Measurements from ENCODE around the gene ARHGAP15.

The ARHGAP15 gene

GRCh38 chr2:143577489-143577888, 448.3 kb downstream of the ARHGAP15 start:
- H3K4me3 ChIP-seq (ENCODE audit: low read depth, low read length), result no peak overlapping the region
- TF ChIP-seq, protein P1, sequence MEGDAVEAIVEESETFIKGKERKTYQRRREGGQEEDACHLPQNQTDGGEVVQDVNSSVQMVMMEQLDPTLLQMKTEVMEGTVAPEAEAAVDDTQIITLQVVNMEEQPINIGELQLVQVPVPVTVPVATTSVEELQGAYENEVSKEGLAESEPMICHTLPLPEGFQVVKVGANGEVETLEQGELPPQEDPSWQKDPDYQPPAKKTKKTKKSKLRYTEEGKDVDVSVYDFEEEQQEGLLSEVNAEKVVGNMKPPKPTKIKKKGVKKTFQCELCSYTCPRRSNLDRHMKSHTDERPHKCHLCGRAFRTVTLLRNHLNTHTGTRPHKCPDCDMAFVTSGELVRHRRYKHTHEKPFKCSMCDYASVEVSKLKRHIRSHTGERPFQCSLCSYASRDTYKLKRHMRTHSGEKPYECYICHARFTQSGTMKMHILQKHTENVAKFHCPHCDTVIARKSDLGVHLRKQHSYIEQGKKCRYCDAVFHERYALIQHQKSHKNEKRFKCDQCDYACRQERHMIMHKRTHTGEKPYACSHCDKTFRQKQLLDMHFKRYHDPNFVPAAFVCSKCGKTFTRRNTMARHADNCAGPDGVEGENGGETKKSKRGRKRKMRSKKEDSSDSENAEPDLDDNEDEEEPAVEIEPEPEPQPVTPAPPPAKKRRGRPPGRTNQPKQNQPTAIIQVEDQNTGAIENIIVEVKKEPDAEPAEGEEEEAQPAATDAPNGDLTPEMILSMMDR (IDR thresholded peaks at IDR 0.05; ENCODE audit: borderline replicate concordance, insufficient read depth, low read depth, low read length), result no peak

DNA sequence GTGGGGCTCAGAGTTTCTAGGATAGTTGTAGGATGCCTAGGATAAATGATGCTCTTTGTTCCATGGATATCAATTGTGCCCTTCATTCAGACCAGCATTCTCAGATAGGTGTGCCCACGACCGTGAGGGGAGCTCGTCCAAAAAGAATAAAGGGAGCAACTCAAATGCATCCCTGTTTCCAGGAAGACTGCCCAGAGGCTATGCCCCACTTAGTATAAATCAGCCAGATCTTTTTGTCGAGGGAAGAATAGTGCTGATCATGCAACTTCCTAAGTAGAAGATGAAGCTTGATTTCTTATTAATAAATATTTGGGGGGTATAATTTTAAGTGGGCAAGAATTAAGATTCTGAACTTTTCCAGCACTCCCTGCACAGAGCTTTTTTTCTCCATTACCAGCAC, 450.2 kb downstream of the ARHGAP15 start:
- TF ChIP-seq, protein P1 (IDR thresholded peaks at IDR 0.05; ENCODE audit: borderline replicate concordance, insufficient read depth, low read depth, low read length), result no peak
- H3K4me3 ChIP-seq (ENCODE audit: low read depth, low read length), result no peak overlapping the region

DNA sequence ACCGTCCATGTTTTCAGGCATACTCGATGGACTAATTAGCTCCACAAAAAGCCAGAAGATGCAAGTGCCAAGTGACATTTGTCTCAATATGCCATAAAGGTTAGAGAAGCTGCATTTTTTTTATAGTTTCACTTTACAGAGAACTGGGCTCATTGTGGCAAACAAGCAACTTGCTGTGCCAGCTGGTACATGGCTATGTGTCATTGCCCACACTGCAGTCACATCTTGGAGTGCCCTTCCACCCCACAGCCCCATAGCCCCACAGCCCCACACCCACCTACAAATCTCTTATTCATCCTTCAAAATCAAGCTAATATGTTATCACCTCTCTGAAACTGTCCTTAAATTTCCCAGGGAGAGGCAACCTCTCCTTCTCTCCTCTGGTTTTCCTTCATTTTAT, 451.9 kb downstream of the ARHGAP15 start:
- TF ChIP-seq, protein P1 (IDR thresholded peaks at IDR 0.05; ENCODE audit: borderline replicate concordance, insufficient read depth, low read depth, low read length), result no peak
- no peak overlapping the region for H3K4me3 ChIP-seq (ENCODE audit: low read depth, low read length)

GRCh38 chr2:143582046-143582747, 453.0 kb downstream of the ARHGAP15 start:
- H3K4me3 ChIP-seq (ENCODE audit: low read depth, low read length), result no peak overlapping the region
- TF ChIP-seq, protein P1 (IDR thresholded peaks at IDR 0.05; ENCODE audit: borderline replicate concordance, insufficient read depth, low read depth, low read length), result no peak

DNA sequence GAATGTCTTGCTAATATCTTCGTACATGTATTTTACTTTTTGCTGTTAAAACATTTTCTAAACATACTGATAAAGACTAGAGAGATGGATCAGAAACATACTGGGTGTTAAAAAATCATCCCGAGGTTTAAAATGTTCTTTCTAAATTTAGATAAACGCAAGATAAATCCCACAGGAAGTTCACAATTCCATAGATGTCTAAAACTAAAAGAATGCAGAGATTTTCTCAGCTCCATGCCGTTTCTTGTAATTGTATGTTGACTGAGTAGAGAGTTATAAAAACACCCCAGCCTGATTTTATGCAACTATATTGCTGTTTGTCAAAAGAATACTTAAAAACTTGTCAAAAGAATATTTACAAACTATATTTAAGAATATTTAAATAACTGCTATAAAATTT, 455.7 kb downstream of the ARHGAP15 start:
- H3K4me3 ChIP-seq (ENCODE audit: low read depth, low read length), result no peak overlapping the region
- TF ChIP-seq, protein P1 (IDR thresholded peaks at IDR 0.05; ENCODE audit: borderline replicate concordance, insufficient read depth, low read depth, low read length), result no peak

GRCh38 chr2:143586119-143586518, 456.9 kb downstream of the ARHGAP15 start:
- TF ChIP-seq, protein P1 (IDR thresholded peaks at IDR 0.05; ENCODE audit: borderline replicate concordance, insufficient read depth, low read depth, low read length), result no peak
- H3K4me3 ChIP-seq (ENCODE audit: low read depth, low read length), result no peak overlapping the region

DNA sequence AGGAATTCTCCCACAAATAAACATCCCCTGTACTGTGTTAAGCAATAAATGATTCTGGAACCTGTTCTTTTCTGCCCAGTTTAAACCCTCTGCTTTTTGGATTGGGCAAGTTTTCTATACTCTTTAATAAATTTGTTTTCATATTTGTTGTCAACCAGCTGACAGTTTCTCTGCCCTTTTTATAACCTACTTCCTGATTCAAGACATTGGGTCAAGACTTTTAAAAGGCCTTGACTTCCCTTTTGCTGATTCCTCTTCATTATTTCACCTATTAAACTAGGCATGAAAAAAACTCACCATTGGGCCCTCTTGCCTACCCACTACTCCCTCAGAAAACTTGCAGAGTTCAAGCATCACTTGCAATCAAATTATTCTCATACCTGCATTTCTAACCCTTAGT, 459.5 kb downstream of the ARHGAP15 start:
- no peak overlapping the region for H3K4me3 ChIP-seq (ENCODE audit: low read depth, low read length)
- TF ChIP-seq, protein P1 (IDR thresholded peaks at IDR 0.05; ENCODE audit: borderline replicate concordance, insufficient read depth, low read depth, low read length), result no peak

All from GM12875 (cell line).